GM19452 (cell line): ENCODE results near the gene TMCC1.
"Not testable (repeated sequence)": the region's sequence is repeated elsewhere in the genome, so short reads cannot be mapped to it uniquely, and the experiment has no call there.

Experiments used
- ATAC-seq: cut with Tn5 transposase; IDR thresholded peaks from one replicate; pipeline ENCODE4 v1.9.1; 2021; ENCODE audit not compliant: unreplicated experiment

TMCC1 gene

DNA sequence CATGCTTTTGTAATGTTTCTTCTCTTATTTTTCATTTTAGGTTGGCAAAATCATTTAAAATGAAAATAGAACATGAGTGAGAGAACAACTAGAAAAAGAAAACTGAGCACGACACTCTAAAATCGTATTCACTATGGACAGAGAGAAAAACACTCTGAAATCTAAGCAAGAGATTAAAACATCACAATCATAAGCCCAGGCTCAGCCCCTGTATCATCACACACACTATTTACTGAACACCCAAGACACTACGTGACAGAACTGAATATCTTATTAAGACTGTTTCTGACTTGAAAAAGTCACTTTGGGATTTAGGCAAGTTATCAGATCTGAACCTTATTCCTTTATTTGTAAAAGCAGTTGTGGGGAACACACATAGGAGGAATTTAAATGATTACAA is 204.5 kb downstream of the TMCC1 start:
- no peak for ATAC-seq

DNA sequence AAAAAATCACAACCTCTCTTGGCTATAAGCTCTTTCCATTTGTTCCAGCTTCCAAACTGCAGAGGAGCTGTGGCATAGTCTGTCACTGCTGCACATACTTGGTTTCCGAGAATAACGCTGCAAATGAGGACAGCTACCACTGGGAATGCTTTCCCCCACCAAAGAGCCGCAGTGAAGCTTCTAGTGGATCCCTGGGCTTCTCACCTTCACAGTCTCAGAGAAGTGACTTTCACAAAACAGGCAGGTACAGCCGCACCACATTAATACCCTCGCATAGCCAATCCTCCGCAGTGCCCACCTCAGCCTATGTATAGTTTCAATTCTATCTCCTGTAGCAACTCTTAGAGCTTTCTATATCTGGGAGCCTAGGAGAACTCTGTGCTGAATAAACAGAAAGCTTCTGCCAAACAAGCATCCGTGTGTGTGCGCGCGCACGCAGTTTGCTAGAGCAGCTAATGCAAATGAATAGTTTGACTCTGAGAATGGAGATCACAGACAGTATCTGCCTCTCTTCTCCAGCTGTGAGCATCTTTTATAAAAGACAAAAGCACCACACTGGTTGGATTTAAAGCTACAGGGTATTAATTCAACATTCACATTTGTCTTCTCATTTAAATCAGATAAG is 205.1 kb downstream of the TMCC1 start:
- ATAC-seq, result no peak

DNA sequence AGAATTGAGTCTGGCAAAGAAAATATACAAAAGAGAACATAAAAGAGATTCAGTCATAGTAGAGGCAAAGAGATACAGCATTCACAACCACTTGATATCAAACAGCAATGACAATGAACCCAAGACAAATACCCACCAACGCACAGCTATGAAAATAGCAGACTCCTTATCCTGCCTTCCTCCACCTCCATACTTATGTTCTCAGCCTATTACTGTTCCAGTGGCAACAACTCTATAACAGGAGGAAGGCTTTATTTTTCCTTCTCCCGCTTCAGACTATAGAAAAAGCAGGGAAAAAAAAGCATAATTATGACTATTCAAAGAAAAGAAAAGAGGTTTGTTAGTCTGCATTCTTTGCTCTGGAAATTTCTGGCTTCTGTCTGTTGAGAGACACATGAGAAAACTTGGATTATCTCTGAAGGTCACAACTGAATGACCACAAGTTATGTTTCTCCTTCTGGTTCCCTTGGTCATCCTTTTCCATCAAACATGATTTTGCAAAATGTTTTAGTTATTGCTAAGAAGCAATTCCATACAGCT is 205.9 kb downstream of the TMCC1 start:
- no peak for ATAC-seq

DNA sequence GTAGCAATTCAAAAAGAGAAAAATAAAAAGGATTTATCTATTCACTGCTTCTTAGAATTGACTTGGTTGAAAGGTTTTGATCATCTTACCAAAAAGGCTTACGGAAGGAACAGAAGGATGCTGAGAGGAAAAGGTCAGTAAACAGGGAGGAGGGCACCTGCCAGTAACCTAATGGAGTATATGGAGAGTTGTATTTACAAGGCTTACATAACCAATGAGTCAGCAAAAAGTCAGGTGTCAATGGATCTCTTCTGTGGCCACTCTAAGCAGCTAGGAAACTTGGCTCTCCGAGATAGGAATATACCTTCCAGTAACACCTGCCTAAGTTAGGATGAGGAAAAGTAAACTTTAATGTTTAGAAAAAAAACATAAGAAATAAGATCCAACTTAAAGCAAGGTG is 206.6 kb downstream of the TMCC1 start:
- ATAC-seq, result no peak

DNA sequence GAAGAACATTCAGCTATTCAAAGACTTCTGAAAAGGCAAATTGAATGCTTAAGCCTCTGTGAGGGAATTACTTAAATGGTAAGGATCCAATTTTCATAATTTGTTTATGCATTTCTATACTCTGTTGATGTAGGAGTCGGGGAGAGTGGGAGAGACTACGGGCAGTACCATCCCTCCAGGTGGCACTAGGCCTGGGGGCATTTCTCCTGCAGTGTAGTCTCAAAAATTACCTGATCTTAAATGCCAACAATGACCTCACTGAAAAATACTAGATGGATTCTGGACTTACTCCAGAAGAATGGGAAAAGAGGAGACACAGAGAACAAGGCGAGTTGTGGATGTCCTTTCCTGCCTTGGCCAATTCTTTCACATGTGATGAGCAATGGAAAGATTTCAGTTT is 209.2 kb downstream of the TMCC1 start:
- no peak for ATAC-seq

DNA sequence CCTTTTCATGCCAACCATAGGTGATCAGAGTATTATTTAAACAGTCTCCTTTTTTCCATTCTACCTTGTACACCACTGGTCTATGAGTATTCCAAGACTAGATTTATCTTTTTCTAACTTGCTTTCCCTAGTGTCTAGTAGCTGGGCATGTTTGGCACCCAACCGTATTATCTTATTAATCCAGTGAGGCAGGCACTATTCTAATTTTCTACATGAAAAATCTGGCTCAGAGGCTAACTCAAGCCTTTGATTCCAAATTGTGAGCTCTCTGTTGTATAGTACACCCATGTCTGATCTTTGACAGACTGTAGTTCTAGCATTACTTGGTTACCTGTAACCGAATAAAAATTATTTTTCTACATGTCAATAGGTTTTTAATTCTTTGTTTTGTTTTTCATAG is 210.3 kb downstream of the TMCC1 start:
- no peak for ATAC-seq

DNA sequence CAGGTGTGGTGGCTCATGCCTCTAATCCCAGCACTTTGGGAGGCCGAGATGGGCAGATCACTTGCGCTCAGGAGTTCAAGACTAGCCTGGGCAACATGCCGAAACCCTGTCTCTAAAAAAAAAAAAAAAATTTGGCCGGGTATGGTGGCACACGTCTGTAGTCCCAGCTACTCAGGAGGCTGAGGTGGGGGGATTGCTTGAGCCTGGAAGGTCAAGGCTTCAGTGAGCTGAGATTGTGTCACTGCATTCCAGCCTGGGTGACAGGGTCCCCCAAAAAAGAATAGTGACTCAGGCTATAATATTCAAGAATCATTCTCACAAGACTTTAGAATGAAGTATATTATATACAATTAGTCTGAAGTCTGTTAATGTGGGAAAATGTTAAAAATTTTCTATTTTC is 216.5 kb downstream of the TMCC1 start:
- ATAC-seq, result no peak

DNA sequence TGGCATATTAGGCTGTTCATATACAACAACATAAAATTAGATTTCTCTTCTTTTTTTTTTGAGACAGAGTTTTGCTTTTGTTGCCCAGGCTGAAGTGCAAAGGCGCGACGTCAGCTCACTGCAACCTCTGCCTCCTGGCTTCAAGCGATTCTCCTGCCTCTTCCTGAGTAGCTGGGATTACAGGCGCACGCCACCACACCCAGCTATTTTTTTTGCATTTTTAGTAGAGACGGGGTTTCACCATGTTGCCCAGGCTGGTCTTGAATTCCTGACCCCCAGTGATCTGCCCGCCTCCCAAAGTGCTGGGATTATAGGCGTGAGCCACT is 218.8 kb downstream of the TMCC1 start:
- ATAC-seq, result not testable (repeated sequence)

DNA sequence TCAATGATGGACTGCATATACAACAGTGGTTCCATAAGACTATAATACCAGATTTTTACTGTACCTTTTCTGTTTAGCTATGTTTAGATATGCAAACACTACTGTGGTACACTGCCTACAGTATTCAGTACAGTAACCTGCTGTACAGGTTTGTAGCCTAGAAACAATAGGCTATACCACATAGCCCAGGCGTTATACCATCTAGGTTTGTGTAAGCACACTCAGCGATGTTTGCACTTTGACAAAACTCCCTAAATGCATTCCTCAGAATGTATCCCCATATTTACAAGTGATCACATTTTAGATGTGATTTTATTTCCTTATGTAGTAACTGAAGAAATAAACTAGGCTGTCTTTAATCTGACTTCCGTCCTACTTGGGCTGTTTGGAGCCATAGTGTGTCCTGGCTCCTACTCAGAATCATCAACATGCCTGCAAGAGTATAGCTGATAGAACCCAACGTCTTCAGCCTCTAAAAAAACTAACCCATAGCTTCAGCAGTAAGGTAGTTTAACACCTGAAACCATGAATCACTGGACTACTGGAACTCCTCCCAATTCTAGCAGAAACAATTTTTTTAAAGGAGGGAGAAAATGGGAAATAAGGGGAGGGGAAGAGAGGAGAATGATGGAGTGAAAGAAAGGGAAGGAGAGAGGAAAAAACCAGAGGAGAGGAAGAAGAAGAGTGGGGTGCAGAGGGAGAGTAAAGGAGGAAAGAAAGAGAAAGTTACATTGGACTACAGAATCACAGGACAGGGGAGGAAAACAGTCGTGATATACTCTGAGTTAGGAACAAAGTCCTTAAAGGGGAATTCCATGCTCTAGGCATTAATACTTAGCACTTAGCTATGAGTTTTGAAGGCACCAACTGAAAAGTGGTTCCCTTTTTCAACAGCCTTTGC is 219.4 kb downstream of the TMCC1 start:
- ATAC-seq, result no peak

DNA sequence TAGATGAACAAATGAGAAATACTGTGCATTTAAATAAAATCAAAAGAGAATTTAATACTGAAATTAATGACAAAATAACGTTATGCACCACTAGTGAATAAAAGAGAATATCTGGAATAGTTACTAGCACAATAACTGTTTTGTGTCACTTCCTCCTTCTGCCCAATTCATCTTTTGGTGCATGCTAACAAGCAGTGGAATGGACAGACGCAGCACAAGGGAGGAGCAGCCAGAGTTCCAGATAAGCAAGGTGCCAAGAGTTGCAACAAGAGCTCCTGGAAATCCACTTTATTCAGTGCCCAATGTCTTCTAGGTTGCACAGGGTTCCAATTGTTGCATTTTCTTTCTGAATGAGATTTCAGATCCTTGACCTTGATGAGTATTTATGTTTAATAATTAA is 220.5 kb downstream of the TMCC1 start:
- no peak for ATAC-seq

DNA sequence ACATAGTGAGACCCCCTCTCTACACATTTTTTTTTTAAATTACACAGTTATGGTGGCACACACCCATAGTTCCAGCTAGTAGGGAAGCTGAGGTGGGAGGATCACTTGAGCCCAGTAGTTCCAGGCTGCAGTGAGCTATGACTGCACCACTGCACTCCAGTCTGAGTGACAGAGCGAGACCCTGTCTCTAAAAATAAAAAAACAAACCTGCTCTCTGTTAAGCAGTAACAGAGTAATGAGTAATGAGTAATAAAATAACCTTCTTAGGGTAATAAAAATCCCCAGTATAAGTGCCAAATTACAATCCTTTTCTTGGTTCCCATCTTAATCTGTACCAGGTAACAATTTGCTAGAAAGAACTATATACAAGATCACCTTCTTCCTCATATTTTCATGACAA is 221.1 kb downstream of the TMCC1 start:
- ATAC-seq, result no peak

DNA sequence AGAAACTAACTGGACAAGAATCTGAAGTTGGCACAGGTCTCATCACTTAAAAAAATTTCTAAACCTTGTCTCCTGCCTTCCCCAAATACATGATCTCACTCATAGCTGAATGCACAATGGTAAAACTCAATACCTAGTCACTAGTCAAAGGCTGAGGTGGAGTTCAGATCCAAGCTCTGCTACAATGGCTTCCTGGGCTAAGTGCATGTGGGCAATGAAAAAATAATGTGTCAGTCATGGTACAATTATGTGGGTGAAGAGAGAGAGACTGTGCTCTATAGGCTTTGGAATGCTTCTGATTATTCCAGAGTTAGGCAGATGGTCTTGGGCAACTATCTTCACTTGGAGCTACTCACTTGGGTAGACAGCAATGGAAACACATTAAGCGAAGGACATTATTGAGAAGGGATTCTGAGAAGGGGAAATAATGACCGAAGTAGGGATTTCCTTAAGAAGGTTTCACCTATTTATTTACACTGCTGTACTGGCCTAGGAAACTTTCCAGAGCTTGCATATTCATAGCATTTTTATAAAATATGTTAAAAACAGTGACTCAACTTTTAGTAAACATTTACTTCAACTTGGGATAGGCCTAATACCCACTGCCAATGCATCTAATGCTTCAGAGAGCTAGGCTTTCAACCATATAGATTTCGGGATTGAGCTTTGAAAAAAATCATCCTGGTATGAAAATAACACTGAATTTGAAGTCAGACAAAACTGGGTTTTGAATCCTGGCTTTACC is 228.3 kb downstream of the TMCC1 start:
- no peak for ATAC-seq

DNA sequence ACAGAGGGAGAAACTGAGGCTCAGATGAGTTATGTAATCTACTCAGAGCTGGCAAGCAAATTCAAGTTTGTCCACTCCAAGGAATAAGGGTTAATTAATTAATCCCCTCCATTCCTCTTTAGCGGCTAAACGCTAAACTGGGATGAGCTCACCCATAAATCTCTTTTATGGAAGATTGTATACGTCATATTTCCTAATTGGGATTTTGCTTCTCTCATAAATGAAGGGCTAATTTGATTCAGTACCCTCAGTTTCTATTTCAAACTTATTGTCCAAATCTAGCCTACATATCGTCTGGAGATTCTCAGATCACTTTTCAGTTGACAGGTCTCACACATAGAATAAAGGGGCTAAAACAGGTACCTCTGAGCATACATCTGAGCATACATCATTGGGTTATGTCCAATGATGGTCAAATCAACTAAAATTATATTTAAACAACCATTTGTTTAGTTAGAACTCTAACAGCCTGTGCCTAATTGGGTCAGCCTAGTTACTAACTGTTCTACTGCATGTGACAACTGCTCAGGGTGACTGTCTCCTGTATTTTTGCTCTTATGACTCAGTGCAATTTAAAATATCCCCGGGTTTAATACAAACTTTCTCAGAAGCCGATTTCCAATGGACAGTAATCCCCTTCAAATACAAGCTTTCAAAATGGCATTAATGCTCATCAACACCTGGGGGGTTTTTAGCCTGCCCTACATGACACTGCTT is 229.4 kb downstream of the TMCC1 start:
- no peak for ATAC-seq

DNA sequence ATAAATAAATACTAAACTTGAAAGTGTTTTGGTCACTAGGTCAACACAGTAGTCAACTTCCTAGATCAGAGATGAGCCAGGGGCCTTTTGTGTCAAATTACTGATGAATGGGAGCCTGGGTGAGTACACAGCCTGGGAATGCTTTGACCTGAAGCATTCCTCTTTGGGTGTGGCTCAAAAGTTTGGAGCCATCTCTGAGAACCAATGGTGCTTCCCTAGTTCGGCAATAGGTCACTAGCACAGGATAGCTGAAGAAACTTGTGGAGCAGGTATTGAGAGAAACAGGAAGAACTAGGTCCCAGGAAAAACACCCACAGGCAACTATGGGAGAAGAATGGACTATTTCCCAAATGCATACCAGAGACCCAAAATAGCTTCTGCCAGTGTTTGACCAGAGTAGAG is 230.5 kb downstream of the TMCC1 start:
- ATAC-seq, result no peak

DNA sequence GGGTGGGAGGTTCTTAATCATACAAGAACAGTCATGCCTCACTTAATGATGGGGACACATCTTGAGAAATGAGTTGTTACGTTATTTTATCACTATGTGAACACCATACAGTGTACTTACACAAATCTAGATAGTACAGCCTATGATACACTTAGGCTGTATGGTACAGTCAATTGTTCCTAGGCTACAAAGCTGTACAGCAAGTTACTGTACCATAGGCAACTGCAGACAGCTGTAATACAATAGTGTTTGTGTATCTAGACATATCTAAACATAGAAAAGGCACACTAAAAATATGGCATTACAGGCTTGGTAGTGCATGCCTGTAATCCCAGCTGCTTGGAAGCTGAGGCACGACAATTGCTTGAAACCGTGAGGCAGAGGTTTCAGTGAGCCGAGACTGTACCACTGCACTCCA is 231.3 kb downstream of the TMCC1 start:
- ATAC-seq, result no peak

DNA sequence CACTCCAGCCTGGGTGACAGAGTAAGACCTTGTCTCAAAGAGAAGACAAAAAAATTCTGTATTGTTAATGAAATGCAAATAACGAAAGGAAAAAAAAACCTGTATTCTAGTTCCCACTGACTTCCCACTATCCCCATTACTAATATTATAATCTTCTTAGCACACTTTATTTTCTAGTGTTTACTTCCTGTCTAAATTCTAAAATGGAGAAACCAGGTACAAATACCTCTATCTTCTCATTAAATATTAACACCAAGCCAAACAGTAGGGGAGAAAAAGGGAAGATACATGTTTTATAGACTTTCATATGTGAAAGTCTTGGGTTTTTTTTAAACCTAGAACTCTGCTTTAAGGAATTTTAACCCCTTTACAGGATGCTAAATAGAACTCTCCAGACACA is 231.7 kb downstream of the TMCC1 start:
- ATAC-seq, result no peak

DNA sequence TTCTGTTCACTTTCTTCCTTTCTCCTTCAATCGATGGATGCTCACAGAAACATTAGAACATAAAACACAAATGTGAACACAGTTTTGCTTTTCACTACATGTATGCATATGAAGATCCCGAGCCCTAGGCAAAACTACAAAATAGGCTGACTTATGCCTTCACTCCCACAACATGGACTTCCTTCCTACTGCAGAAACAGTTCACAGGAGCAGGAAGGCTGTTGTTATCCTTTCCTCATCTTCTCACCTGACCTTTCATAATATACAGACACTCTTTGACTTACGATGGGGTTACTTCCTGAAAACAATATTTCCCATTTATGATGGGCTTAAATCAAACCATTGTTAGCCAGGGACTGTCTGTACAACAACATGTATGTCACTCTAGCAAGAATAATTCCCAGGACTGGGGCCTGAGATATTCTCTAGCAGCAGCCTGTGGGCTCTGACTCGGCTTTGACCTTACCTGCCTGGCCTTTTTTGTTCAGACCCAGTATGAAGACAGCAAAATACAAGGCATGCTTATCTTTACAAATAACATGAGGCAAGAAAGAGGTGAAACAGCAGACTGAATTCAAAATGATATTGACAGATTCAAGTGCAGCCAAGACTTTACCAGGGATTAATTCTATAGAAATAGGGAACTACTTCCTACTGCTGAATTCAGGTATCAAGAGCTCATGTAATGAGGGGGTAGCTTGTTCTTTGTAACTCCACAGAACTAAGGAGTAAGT is 235.2 kb downstream of the TMCC1 start:
- no peak for ATAC-seq

DNA sequence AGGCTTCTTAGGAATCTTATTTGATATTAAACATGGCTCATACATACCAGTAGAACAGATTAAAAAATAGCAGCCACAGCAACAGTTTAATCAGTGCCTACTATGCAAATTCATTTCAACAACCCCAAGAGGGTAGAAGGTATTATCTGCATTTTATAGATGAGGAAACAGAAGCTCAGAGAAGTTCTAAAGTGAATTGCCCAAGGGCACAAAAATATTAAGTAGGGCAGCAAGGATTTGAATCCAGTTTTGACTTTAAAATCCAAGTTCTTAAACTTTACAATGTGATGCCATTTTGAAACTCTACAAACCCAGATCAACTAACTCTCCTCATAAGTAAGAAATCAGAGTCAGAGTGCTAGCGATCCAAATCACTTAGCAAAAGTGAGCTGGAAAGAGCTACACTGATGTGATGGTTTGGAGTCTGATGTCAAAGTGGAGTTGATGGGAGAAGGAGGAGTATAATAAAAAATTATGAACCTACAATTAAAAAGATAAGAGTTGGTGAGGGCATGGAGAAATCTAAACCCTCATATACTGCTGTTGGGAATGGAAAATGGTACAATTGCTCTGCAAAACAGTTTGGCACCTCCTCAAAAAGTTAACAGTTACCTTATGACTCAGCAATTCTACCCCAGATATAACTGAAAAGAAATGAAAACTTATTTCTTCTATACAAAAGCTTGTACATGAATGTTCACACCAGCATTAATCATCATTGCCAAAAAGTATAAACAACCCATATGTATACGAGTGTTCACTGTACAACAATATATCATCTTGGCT is 236.1 kb downstream of the TMCC1 start:
- no peak for ATAC-seq

DNA sequence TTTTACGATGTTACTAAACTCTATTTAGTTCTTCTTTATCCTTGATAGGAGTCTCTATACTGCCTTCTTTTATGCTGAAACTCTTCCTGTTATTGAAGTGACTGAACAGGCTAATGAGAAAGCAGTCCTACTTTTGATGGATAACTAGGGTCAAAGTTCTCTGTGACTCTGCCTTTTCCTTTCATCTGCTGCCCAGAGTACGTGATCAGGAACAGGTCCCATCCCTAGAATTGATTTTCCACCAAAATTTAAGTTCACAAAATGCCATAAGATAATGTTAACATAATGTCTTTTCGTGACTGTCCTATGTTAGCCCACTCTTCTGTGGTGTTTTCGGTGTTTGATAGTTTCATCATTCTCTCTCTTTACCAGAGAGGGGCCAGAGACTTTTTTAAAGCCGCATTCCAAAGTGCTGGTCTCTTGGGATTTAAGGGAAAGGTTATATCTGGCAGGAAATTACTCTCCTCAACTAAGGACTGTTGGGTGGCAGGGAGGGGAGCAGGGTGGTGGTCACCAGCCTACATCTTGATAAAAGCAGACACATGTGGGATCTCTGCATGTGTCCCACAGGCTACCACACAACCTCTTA is 236.8 kb downstream of the TMCC1 start:
- ATAC-seq, result no peak
